Right hindlimb (tissue), 1 donor: ENCODE data around the gene KAT2B.
"Not testable (repeated sequence)": the region's sequence is repeated elsewhere in the genome, so short reads cannot be mapped to it uniquely, and the experiment has no call there.

Source experiments
- DNase-seq: peaks from one replicate; pipeline ENCODE4 v3.0.0-alpha.2; 2018

The KAT2B gene

GRCh38 chr3:20039765-20040547, at the start of gene KAT2B:
TSS of gene KAT2B (plus strand) at chr3:20040446. CDS start at chr3:20040478, 32 bp downstream.
- peak; percentile 84 for DNase-seq

GRCh38 chr3:19994796-19995195, 45.5 kb upstream of the KAT2B start:
- no peak for DNase-seq

DNA sequence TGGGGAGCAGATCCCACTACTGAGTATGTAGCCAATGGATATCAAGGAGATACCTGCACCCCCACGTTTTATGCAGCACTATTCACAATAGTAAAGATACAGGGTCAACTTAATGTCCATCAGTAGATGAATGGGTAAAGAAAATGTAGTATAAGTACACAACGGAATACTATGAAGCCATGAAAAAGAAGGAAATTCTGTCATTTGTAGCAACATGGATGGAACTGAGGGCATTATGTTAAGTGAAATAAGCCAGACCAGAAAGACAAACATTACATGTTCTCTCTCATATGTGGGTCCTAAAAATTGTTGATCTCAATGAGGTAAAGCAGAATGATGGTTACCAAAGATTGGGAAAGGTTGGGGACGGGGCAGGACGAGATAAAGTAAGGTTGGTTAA, 42.7 kb upstream of the KAT2B start:
- DNase-seq, result no peak

DNA sequence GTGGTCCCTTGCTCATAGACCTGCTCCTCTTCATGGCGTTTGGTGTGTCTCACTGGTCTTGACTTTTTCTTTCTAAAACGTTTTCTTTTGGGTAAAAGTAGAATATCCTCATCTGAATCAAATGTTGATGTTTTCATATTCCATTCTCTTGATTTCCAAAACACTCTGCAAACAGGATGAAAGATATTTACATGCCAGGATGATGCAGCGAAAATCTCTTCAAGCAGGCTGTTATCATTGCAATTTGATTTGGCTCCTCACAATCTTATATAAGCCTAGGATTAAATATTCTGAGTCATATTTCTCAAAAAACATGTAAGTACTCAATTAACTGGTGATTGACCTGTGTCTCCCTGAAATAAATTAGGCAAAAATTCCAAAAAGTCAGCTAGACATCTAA, 38.3 kb upstream of the KAT2B start:
- no peak for DNase-seq

GRCh38 chr3:20007960-20008359, 32.3 kb upstream of the KAT2B start:
- DNase-seq, result no peak

DNA sequence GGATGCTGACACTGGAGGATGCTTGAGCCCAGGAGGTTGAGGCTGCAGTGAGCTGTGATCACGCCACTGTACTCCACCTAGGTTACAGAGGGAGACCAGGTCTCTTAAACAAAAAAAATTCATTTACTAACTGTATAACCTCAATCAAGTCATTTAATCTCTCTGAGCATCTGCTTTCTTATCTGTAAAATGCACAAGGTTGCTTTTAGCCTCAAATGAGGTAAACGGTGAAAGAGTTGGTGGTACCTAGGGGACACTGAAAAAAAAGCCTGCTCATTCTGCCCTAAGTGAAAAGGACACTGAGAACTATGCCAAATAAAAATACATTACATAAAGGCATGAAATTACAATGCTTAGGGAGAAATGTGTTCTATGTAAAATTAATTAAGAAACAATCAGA, 31.6 kb upstream of the KAT2B start:
- no peak for DNase-seq

GRCh38 chr3:20012164-20012563, 28.1 kb upstream of the KAT2B start, which contains the start of gene PP2D1:
TSS of gene PP2D1 (minus strand) at chr3:20012264. CDS start at chr3:20012072, 192 bp downstream.
- DNase-seq, result no peak

DNA sequence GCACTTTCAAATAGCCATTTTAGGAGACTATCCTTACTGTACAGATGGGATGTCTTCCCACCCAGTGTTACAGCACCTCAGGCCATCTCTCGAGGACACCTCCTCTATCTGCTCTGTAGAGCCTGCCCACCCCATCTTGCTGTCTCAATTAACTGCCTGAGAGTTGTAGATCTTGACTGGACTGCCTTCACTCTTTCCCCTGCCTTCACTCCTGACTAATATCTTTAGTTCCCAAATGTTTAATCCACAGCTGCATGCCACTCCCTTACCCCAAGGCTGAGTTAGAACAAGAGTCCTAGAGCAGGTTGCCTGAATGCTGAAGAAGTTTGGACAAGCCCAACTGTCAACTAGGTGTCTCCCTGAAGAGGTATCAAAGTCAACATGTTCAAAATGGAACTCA, 26.9 kb upstream of the KAT2B start:
- DNase-seq, result no peak

- no peak for DNase-seq
Measured at GRCh38 chr3:20015525-20015924, 24.7 kb upstream of the KAT2B start.

DNA sequence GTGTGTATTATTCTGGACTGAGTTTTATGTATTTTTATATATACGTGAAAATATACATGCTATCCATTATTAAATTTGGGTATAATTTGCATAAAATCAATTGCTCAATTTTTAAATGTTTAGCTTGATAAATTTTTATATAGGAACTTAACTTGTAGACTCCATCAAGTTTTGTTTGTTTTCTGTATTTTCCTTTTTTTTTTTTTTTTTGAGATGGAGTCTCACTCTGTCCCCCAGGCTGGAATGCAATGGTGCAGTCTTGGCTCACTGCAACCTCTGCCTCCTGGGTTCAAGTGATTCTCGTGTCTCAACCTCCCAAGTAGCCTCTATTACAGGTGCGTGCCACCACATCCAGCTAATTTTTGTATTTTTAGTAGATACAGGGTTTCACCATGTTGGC, 24.2 kb upstream of the KAT2B start:
- not testable (repeated sequence) for DNase-seq

DNA sequence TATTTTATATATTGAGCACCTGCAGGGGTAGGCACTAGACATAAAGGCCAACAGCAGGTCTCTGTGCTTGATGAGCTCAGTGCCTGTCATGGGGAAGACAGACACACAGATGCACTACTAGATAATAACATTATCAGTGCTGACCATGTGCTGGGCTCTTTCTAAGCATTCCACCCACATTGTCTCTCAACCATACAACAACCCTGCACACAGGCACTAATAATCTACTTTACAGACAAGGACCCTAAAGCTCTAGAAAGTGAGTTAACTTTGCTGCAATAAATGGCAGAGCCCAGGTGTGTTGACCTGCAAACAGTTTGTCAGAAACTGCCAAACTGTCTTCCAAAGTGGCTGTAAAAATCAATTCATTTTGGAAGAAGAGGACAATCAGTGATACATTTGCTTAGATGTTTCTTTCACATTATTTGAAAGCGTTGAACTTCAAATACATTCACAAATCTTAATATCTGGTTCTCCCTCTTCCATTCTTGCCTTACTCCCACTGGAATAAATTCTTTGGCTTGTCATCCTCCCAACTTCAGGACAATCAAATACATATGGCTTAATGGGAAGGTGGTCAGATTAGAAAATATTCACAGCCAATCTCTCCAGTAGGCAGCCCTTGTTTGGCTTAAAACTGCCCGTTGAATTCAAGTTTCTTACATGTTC, 17.2 kb upstream of the KAT2B start:
- no peak for DNase-seq

DNA sequence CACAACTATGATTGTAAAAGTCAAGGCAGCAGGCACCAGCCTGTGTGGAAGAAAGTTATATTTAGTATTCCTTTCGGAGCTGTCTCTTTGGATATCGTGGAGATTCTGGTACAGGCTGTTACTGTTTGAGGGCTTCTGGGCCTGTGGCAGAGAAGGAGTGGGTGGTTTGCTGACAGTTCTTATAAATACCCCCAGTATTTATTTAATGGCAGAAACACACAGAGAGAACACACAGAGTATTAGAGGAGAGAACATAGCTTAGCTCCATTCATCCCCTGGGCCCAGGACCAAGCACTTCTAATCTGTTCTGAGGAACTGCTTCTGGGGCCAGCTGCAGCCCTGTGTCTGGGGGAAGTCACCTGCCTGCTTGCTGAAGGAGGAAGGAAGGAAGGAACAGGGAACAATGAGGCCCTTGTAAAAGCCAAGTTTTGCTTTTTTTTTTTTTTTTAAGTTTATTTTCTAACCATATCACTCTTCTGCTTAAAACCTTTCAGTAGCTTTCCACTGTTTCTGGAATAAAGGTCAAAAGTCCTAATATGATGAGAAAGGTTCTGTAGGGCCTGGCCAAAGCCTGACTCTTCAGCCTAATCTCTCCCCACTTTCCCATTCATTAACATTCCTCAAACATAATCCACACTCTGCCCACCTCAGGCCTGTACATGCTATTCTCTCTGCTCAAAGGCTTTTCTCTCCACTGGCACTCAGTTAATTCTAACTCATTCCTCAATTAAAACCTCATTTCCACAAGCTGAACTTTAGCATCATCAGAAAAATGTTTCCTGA, 16.4 kb upstream of the KAT2B start:
- DNase-seq, result no peak

- no peak for DNase-seq
Measured at GRCh38 chr3:20027136-20027535, 13.1 kb upstream of the KAT2B start.

DNA sequence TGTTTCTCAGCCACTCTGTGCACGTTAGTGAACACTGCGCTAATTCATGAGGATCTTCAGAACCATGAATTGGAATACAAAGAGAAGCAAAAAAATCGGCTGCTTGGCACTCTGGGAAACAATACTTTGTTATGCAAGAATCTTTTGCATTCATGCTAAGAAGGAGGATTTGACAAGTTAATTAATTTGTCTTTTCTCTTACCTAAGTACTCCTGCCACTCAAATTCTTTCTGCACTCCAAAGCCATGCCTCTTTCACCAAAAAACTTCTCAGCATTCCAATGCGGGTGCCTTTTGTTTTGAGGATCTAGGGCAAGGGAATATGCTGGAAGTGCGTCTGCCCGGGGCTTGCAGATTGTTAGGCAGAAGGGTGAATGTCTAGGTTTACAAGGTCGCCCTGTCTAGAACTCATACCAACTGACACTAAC, 11.3 kb upstream of the KAT2B start:
- no peak for DNase-seq

DNA sequence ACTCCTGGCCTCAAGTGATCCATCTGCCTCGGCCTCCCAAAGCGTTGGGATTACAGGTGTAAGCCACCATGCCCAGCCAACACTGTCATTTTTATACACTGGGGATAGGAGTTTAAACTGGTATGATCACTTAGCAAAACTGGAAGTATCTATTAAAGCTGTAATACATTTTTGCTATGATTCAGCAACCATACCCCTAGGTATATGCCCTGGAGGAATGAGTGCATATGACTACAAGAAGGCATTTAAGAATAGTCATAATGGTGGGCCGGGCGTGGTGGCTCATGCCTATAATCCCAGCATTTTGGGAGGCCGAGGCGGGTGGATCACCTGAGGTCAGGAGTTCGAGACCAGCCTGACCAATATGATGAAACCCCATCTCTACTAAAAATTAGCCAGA, 8.3 kb upstream of the KAT2B start:
- DNase-seq, result not testable (repeated sequence)

DNA sequence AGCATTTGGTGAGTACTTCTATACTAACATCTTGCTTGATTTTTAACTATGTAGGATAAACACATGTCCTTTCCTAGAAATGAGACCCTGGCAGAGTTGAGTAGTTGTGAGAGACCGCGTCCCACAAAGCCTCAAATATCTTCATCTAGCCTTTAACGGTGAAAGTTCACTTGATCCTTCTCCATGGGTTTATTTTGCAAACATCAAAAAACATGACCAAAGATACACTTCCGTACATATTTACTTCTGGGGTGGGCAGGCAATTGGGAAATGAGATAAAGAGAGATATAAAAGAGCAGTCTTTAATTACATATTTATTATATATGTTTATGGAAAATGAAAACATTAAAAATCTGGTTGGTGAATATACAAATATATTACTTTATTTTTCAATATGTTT, 5.2 kb upstream of the KAT2B start:
- DNase-seq, result no peak

GRCh38 chr3:20037255-20037996, 2.8 kb upstream of the KAT2B start:
- DNase-seq, result no peak

- no peak for DNase-seq
Measured at GRCh38 chr3:20038699-20039465, 1.4 kb upstream of the KAT2B start.

DNA sequence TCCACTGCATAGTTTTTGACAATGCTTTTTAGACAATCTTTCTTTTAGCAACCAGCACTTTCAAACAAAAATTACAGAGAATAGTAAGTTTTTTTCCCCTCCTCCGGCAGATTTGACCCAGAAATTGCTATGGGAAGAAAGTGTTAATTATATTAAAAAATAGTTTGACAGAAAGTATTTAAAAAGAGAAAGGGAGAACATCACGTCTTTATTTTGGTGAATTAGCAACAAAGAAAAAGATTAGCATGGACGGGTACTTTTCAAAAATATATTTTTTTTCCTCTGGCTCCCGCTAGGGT, 831 bp upstream of the KAT2B start:
- no peak for DNase-seq

- peak; percentile 84 for DNase-seq
Measured at GRCh38 chr3:20040548-20041196, 426 bp downstream of the KAT2B start.

- peak; percentile 91 for DNase-seq
Measured at GRCh38 chr3:20041197-20041780, 1.0 kb downstream of the KAT2B start.
